H54 (cell line): Measurements from ENCODE around the gene SRGAP3.

Source experiments
- DNase-seq: peaks from one replicate; pipeline ENCODE4 v3.0.0; 2011; ENCODE audit warnings: low spot score, mixed read lengths; ENCODE audit not compliant: insufficient read length
- FAIRE-seq: peaks from 3 replicates; lab custom pipeline; 2011; peaks lifted over from hg19 to GRCh38; lab: Jason Lieb, UNC
- POLR2A ChIP-seq: IDR thresholded peaks from 2 replicates; pipeline ENCODE4 v1.6.1; 2011; ENCODE audit warnings: low read depth, mild to moderate bottlenecking, low read length

Gene SRGAP3

GRCh38 chr3:9276761-9277370 is 27.4 kb upstream of the SRGAP3 start:
- no peak for TF ChIP-seq POLR2A
- no peak for FAIRE-seq
- no peak for DNase-seq

- DNase-seq (no peak), FAIRE-seq (no peak)
- no peak for TF ChIP-seq POLR2A
Measured at GRCh38 chr3:9271903-9272302, 22.5 kb upstream of the SRGAP3 start.

DNA sequence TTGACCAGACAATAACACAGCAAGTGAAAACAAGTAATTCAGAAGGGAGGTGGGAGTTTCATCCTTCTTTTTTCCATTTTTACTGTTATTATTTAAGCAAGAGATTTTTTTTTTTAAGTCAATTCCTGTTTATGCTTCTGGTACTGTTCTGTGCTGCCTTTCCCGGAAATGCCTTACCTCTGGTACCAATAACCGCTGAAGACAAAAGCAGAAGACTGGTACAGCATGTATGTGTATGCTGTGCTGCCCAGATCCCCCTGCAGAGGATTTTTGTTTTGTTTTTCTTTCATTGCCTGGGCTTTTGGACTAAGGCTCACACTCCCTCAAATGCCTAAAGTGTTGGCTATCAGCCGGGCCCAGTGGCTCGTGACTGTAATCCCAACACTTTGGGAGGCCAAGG is 21.3 kb upstream of the SRGAP3 start:
- TF ChIP-seq POLR2A, result no peak
- DNase-seq, result no peak
- no peak for FAIRE-seq

- DNase-seq, result no peak
- no peak for TF ChIP-seq POLR2A
- FAIRE-seq, result no peak
Measured at GRCh38 chr3:9266716-9267115, 17.3 kb upstream of the SRGAP3 start.

- no peak for TF ChIP-seq POLR2A
- FAIRE-seq (no peak), DNase-seq (no peak)
Measured at GRCh38 chr3:9260305-9260704, 10.9 kb upstream of the SRGAP3 start.

DNA sequence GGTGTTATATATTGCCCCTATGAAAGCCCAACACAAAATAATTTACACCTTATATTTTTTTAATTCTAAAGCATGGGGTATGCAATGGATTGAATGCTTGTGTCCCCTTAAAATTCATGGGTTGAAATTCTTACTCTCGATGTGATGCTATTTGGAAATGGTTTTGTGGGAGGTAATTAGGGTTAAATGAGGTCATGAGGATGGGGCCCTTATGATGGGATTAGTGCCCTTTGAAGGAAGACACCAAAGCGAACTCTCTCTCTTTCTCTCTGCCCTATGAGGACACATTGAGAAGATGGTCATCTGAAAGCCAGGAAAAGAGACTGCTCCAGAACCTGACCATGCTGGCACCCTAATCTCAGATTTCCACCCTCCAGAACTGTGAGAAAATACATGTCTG is 7.6 kb upstream of the SRGAP3 start:
- DNase-seq (no peak), FAIRE-seq (no peak)
- TF ChIP-seq POLR2A, result no peak

GRCh38 chr3:9255976-9256375 is 6.5 kb upstream of the SRGAP3 start:
- FAIRE-seq (no peak), DNase-seq (no peak)
- no peak for TF ChIP-seq POLR2A

- DNase-seq (no peak), FAIRE-seq (no peak)
- no peak for TF ChIP-seq POLR2A
Measured at GRCh38 chr3:9254764-9255163, 5.3 kb upstream of the SRGAP3 start.

- DNase-seq (no peak), FAIRE-seq (no peak)
- no peak for TF ChIP-seq POLR2A
Measured at GRCh38 chr3:9253327-9253726, 3.9 kb upstream of the SRGAP3 start.

DNA sequence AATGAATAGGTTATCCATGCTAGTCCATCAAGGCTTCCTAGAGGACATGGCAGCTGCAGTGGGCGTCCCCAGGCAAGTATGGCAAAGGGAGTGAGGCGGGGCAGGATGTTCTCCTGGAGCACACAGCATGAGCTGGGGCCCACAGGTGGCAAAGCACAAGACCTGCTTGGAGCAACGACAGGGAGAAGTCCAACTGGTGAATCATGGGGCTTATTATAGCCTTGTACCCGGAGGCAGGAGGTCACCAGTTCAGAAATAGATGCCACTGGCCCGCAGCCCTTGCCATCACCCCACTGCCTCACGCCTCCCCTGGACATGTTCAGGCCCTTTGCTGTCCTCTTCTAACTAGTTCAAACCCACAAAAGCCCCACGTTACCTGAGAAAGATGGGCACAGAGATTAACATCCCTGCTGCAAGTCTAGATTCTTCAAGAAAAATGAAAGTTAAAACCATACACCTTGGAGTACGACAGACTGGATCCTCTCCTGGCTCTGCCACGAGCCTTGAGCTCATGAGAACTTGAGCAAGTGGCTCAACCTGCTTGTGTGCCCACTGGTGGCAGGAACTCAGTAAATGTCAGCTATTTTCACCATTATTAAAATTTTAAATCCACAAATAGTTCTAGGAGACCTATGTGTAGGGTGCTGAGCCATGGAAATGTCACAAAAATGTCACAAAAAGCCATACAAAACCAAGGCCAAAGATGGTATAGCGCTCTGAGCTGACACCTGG is 1.8 kb upstream of the SRGAP3 start:
- no peak for DNase-seq
- TF ChIP-seq POLR2A, result no peak
- FAIRE-seq, result no peak

GRCh38 chr3:9250236-9250635 is 790 bp upstream of the SRGAP3 start:
- TF ChIP-seq POLR2A, result no peak
- FAIRE-seq (no peak), DNase-seq (no peak)

- FAIRE-seq (no peak), DNase-seq (no peak)
- no peak for TF ChIP-seq POLR2A
Measured at GRCh38 chr3:9248522-9249271, 749 bp downstream of the SRGAP3 start.

DNA sequence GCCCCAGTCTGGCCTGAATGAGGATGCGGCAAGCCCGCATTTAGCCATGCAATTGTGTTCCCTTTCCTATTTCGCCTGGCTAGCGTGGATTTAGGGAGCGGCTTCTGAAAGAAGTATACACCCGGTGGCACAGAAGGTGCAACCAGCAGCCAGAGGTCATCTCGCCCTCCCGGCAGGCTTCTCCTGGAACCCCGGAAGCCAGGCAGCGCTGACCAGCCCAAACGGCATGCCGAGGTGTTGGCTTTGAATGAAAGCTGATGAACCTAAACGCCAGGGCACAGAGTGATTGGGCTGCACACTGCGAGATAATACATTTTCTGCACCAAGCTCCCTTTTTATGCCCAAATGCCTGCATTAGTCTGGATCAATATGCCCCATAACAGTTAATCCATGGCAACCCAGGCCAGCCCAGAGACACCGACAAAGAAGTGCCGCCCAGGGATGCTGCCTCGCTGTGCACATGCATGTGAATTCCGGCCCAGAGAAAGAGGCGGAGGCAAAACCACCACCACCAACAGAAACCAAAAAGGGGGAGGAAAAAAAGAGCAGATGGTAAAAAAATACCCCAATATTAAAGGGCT is 1.4 kb downstream of the SRGAP3 start:
- no peak for TF ChIP-seq POLR2A
- no peak for DNase-seq
- FAIRE-seq, result no peak

- DNase-seq (no peak), FAIRE-seq (no peak)
Measured at GRCh38 chr3:9247361-9247940, 2.0 kb downstream of the SRGAP3 start.

More at GRCh38 chr3:9247361-9247940, 2.0 kb downstream of the SRGAP3 start:
- no peak for TF ChIP-seq POLR2A
